GM06990 (cell line): ENCODE data around the gene GNG3.
A peak's percentile ranks its signal among the peaks of the same experiment; 100 is the strongest.

ENCODE experiments used
- DNase-seq: peaks from one replicate; pipeline ENCODE4 v3.0.0-alpha.2; 2011; ENCODE audit not compliant: insufficient read length; ENCODE audit errors: extremely low read depth
- H3K27me3 ChIP-seq: replicated peaks from 2 replicates; pipeline ENCODE4 v1.6.0; 2011; ENCODE audit warnings: low read length; ENCODE audit not compliant: control insufficient read depth, insufficient read depth
- H3K36me3 ChIP-seq: 2 replicates; pipeline ENCODE4 v1.5.1; 2011; ENCODE audit warnings: low read length; ENCODE audit not compliant: control insufficient read depth, insufficient read depth
- H3K4me3 ChIP-seq: replicated peaks from 2 replicates; pipeline ENCODE4 v1.5.1; 2011; ENCODE audit warnings: low read depth, mild to moderate bottlenecking, control low read depth, low read length
- TF ChIP-seq, protein P1 (sequence below): IDR thresholded peaks from 2 replicates; pipeline ENCODE4 v1.5.1; 2011; ENCODE audit warnings: low read length, control low read depth, mild to moderate bottlenecking, inconsistent platforms; ENCODE audit not compliant: insufficient read depth, poor library complexity, severe bottlenecking

Gene GNG3

DNA sequence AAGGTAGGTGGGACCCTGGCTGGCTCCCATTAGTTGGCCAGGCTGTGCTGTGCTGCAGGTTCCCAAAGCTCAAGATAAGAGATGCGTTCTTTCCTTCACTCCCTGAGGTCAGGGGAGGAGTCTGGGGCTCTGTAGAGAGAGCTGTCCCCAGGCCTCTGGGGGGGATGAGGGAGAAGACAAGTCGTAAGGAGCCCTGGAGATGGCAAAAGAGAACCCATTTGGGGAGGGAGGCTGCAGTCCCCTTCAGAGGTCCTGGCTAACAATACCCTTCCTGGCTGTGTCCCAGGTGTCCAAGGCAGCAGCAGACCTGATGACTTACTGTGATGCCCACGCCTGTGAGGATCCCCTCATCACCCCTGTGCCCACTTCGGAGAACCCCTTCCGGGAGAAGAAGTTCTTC, 916 bp downstream of the GNG3 start:
- Histone ChIP-seq H3K27me3 (no peaks in the 10 kb centered on the region), H3K36me3 (peaks cover 4% of the 10 kb centered on the region), H3K4me3 (peak overlapping the region; percentile 63)
- TF ChIP-seq, protein P1, sequence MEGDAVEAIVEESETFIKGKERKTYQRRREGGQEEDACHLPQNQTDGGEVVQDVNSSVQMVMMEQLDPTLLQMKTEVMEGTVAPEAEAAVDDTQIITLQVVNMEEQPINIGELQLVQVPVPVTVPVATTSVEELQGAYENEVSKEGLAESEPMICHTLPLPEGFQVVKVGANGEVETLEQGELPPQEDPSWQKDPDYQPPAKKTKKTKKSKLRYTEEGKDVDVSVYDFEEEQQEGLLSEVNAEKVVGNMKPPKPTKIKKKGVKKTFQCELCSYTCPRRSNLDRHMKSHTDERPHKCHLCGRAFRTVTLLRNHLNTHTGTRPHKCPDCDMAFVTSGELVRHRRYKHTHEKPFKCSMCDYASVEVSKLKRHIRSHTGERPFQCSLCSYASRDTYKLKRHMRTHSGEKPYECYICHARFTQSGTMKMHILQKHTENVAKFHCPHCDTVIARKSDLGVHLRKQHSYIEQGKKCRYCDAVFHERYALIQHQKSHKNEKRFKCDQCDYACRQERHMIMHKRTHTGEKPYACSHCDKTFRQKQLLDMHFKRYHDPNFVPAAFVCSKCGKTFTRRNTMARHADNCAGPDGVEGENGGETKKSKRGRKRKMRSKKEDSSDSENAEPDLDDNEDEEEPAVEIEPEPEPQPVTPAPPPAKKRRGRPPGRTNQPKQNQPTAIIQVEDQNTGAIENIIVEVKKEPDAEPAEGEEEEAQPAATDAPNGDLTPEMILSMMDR, result no peak
- no peak for DNase-seq

DNA sequence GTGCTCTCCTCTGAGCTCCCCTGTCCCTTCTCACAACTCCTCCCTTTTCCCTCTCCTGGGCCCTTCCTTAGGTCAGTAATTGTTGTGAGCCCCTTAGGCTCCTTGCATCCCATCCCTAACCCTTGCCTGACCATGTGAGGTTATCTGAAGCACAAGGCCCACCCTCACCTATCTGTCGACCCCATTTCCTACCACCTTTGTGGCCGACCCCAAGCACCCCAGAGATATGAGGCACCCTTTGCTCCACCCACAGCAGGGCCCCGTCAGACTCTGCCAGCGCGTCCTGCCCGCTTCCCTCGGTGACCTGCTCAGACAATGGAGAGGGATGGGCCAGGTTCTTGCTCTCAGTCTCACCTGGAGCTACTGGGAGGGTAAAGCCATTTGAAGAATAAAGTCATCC, 1.3 kb downstream of the GNG3 start:
- TF ChIP-seq, protein P1, result no peak
- Histone ChIP-seq H3K27me3 (no peaks in the 10 kb centered on the region), H3K36me3 (peaks cover 7% of the 10 kb centered on the region), H3K4me3 (peak overlapping the region; percentile 63)
- DNase-seq, result no peak

GRCh38 chr11:62709247-62710000, 1.9 kb downstream of the GNG3 start:
- peak overlapping the region; percentile 64 for H3K4me3 ChIP-seq

DNA sequence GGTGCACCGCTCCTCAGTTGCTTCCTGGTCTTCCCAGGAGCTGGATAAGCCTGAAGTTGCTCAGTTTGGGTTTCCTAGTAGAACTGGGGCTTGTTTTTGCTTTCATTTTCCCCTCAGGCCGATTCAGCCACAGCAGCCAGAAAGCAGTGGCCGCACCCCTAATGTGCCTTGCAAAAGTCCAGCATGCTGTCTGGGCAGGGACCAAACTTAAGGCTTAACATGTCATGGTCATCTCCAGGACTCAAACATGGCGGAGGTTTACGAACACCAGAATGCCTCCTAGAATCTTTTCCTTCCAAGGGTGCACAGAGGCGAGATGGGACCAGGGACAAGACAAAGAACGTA, 2.5 kb downstream of the GNG3 start:
- peak overlapping the region; percentile 64 for H3K4me3 ChIP-seq
- H3K27me3 ChIP-seq, result no peaks in the 10 kb centered on the region
- TF ChIP-seq, protein P1, result no peak
- DNase-seq, result no peak
- H3K36me3 ChIP-seq, result peaks cover 10% of the 10 kb centered on the region

More at GRCh38 chr11:62709247-62710000, 1.9 kb downstream of the GNG3 start:
- H3K36me3 ChIP-seq, result peaks cover 8% of the 10 kb centered on the region
- TF ChIP-seq, protein P1, result no peak
- peak; percentile 88 for DNase-seq
- H3K27me3 ChIP-seq, result no peaks in the 10 kb centered on the region

- Histone ChIP-seq H3K36me3 (peaks cover 22% of the 10 kb centered on the region), H3K4me3 (no peak overlapping the region), H3K27me3 (no peaks in the 10 kb centered on the region)
- TF ChIP-seq, protein P1, result no peak
- DNase-seq, result no peak
These were observed 4.9 kb downstream of the GNG3 start for GRCh38 chr11:62712276-62712812.
